ENCODE data around the gene PDCD1. TPM values are rescaled to one million over a fixed set of nuclear protein-coding genes. Genes with fewer than 3 reads are reported as not detected.

PDCD1 gene
- total and polyA plus RNA-seq, 2 of the 8 experiments (the other 6 are each of a cell fraction or from before 2014, with no cell fraction given) = 0.48 to 1.1 TPM

DNA sequence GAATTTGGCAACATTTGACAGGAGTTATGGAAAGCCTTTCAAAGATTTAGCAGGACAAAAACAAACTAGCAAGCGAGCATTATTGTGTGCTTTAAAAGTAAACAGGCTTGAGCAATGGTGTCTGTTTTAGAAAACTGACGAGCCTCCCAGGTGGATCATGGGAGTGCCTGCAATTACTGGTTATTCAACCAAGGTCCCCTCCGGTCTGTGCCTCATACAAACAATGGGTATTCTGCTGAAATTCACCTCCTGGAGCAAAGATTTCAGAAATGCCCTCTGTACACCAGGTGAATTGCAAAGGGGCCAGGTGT, 33.2 kb upstream of the PDCD1 start:
- Histone ChIP-seq H3K18ac (ENCODE audit: extremely low read depth, low read length) (no peak overlapping the region), H3K36me3 (ENCODE audit: control insufficient read depth in 2 of 4, insufficient read depth in 4 of 4, low read length in 3 of 4) (no peaks in the 10 kb centered on the region), H4K91ac (replicated peaks; ENCODE audit: insufficient read length, low read length) (no peak overlapping the region), H3K4me1 (replicated peaks in 1 of 4; ENCODE audit: control insufficient read depth in 3 of 4, insufficient read depth in 4 of 4, low read length in 3 of 4) (peaks cover 0 to 5% (median 2%) of the 10 kb centered on the region in 4 experiments; a peak in 5 of 7 replicates), H3K23me2 (ENCODE audit: low read depth, low read length) (peaks cover 6% of the 10 kb centered on the region; the same call in 1 of the 2 replicates), H2BK120ac (replicated peaks; ENCODE audit: low read depth, low read length) (no peak overlapping the region), H2BK20ac (ENCODE audit: low read length) (no peak overlapping the region), H2BK15ac (ENCODE audit: low read length) (no peak overlapping the region), H3K4me2 (ENCODE audit: insufficient read depth in 1 of 2, low read depth in 2 of 2, low read length in 2 of 2) (no peak overlapping the region), H4K5ac (ENCODE audit: insufficient read length, low read depth, low read length) (no peak overlapping the region), H4K20me1 (replicated peaks in 1 of 2; ENCODE audit: control insufficient read depth in 1 of 2, insufficient read depth in 2 of 2, low read length in 2 of 2) (peaks cover 2% of the 10 kb centered on the region in 2 experiments), H3K79me1 (ENCODE audit: low read depth, low read length) (peaks cover 5% of the 10 kb centered on the region; the same call in 1 of the 2 replicates), H3K14ac (ENCODE audit: insufficient read length) (no peak overlapping the region), H4K8ac (ENCODE audit: extremely low read depth, insufficient read depth, low read length) (no peak overlapping the region), H3K9ac (replicated peaks in 1 of 4; ENCODE audit: extremely low read depth in 1 of 4, low read depth in 3 of 4, low read length in 3 of 4) (no peak overlapping the region), H3K56ac (replicated peaks; ENCODE audit: insufficient read length, low read depth, low read length) (no peak overlapping the region), H3K27ac (ENCODE audit: low read depth, low read length) (no peak overlapping the region), H3K9me3 (ENCODE audit: insufficient read depth in 2 of 2, low read depth in 1 of 2, low read length in 1 of 2) (peaks cover 0 to 4% of the 10 kb centered on the region in 2 experiments; a peak in 1 of 4 replicates), H3K79me2 (ENCODE audit: control insufficient read depth in 1 of 2, insufficient read depth in 2 of 2, low read length in 2 of 2) (no peaks in the 10 kb centered on the region), H2BK12ac (ENCODE audit: low read depth, low read length) (no peak overlapping the region), H3K27me3 (replicated peaks in 1 of 4; ENCODE audit: control insufficient read depth in 3 of 4, extremely low read depth in 1 of 4, insufficient read depth in 3 of 4, low read length in 3 of 4) (no peaks in the 10 kb centered on the region), H3K4me3 (ENCODE audit: extremely low read depth in 1 of 4, insufficient read depth in 2 of 4, low read depth in 3 of 4, low read length in 4 of 4) (no peak overlapping the region), H2AK5ac (ENCODE audit: low read depth, low read length) (no peak overlapping the region), H3K4ac (replicated peaks; ENCODE audit: insufficient read length, low read depth, low read length) (no peak overlapping the region), H3K23ac (ENCODE audit: insufficient read length) (no peak overlapping the region), H2AFZ (ENCODE audit: low read length) (no peak overlapping the region), H2BK5ac (ENCODE audit: low read depth, low read length) (no peak overlapping the region)
- 88% methylated on average over 3 of the region's 3 CpGs; no CpG with 5 or more reads in 1 of the 2 experiments for WGBS, 2 experiments (ENCODE audit: extremely low coverage in 1 of 2, insufficient coverage in 1 of 2, insufficient read length in 1 of 2, insufficient replicate concordance in 2 of 2, low coverage in 1 of 2, low lambda C conversion rate in 2 of 2, missing lambda C conversion rate in 1 of 2)
- DNase-seq (ENCODE audit: low read depth in 1 of 2, low spot score in 2 of 2) (no peak), FAIRE-seq (no peak)
- ChIA-PET POLR2A (ENCODE audit: partially characterized antibody) (no interaction called here), CTCF (ENCODE audit: partially characterized antibody) (no interaction called here)
- TF ChIP-seq CTBP2 (IDR thresholded peaks at IDR 0.05; ENCODE audit: borderline replicate concordance, insufficient read depth, insufficient read length, low read length) (no peak), SRF (IDR thresholded peaks at IDR 0.05; ENCODE audit: low read depth, low read length) (no peak), SP4 (IDR thresholded peaks at IDR 0.05; ENCODE audit: low read length) (no peak), RFX5 (IDR thresholded peaks at IDR 0.05; ENCODE audit: borderline replicate concordance, low read depth, low read length) (no peak), ZNF274 (IDR thresholded peaks at IDR 0.05; ENCODE audit: borderline replicate concordance, extremely low read depth, low read length) (no peak), NANOG (IDR thresholded peaks at IDR 0.05; ENCODE audit: insufficient read depth, low read depth, low read length, poor library complexity, severe bottlenecking) (no peak), TCF12 (IDR thresholded peaks at IDR 0.05; ENCODE audit: low read depth, low read length) (no peak), BCL11A (IDR thresholded peaks at IDR 0.05; ENCODE audit: low read depth in 2 of 2, low read length in 2 of 2) (no peak), SP1 (IDR thresholded peaks at IDR 0.05; ENCODE audit: low read depth, low read length) (no peak)
- TF ChIP-seq, protein P1, sequence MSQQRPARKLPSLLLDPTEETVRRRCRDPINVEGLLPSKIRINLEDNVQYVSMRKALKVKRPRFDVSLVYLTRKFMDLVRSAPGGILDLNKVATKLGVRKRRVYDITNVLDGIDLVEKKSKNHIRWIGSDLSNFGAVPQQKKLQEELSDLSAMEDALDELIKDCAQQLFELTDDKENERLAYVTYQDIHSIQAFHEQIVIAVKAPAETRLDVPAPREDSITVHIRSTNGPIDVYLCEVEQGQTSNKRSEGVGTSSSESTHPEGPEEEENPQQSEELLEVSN (IDR thresholded peaks at IDR 0.05) = no peak

All from H1 (cell line).